Measurements from ENCODE around the gene JMY.
A peak's percentile ranks its signal among the peaks of the same experiment; 100 is the strongest.
"Not testable (repeated sequence)": the region's sequence is repeated elsewhere in the genome, so short reads cannot be mapped to it uniquely, and the experiment has no call there.

The JMY gene

DNA sequence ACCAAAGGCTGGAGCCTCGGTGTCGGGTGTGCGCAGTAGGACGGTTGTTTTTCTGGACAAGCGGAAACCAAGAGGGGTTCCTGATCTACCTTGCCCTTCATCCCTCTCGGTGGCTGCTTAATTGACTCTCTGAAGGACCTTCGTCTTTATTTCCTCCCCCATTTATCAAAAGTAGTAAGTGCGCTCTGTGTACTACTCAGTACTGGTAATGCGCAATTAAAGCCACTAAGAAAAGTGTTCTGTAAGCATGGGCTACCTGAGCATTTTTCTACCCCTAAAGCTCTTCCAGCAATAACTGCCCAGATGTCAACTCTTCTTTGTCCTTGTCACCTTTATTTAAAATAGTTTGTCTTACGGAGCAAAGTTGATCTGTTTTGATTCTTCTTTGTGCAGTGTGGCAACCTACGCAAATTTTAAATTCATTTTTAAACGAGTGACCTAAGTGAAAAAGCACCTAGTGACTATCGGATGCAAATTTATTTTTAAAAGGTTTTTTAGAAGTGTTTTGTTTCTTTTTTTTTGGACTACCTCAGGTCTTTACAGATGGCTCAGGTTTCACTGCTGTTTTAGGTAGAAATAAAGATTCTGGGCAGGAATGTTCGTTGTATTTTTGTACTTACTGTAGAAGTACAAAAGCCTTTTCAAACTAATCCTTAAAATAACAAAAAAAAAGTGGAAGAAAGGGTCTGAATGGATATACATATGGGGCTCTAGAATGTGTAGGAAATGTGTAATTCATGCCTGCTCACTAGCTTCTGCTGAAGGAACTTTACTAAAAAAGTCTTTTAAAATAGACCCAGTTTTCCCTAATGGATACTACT lies 2.0 kb downstream of the JMY start:
- peak; percentile 53 for DNase-seq

DNA sequence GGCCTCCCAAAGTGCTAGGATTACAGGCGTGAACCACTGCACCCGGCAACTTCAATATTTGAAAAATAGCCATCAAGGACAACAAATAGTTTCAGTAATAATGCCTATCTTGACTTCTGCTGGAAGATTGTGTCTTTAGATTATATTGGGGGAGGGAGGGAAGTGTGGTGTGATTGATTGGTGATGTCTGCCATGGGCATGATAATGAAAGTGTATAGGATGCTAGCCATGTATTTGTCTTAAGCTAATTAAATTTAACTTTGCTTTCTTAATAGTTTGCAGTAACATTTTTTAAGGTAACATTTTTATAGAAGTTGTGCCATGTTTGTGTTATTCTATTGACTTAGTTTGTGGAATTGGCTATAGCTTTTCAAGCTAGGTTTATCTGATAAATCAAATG lies 4.6 kb downstream of the JMY start:
- no peak for DNase-seq

DNA sequence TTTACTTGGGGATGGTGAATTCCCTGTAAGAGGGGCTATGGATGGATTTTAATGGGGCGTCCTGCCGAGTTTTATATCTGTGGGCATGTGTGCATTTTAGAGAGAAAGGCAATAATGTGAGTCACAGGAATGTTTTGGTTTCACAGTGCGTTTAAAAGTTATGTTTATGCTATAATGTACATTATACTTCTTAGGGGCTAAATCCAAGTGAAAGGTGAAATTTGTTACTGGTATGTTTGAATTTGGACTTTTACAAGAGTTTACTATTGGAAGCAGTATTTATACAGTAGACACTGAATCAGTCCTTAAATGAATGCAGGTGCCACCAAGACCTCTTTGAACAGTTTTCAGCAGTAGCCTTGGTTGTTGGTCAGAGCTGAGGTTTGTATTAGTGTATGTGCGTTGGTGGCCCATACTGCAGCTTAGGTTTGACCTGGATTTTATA lies 5.6 kb downstream of the JMY start:
- DNase-seq: no peak

DNA sequence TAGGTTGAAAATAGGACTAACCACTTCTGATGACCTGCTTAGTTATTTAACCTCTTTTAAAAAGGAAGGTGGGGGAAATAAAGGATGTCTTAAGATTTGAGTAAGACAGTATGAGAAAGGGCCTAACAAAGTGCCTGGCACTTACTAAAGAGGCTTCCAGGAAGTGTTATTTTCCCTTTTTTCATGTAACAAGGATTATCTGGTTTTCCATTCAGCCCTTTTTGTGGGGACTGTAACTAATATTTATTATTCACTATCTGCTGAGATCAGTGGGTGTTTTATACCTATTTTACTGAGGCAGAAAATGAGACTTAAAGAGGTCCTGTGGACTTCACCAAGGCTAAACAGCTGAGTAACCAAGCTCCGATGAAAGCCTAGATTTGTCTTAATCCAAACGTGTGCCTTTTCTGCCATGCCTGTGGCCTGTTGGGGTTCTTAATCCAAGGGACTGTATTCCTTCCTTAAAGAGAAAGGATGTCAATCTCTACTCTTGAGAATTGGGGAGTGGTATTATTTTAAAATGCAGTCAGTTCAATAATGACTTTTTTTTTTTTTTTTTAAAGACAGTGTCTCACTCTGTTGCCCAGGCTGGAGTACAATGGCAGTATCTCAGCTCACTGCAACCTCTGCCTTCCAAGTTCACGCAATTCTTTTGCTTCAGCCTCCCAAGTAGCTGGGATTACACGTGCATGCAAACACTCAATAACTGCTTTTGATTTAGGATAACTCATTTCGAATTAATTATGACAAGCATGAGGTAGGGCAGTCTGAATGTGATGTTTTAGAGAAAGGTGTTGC lies 6.5 kb downstream of the JMY start:
- DNase-seq: no peak

DNA sequence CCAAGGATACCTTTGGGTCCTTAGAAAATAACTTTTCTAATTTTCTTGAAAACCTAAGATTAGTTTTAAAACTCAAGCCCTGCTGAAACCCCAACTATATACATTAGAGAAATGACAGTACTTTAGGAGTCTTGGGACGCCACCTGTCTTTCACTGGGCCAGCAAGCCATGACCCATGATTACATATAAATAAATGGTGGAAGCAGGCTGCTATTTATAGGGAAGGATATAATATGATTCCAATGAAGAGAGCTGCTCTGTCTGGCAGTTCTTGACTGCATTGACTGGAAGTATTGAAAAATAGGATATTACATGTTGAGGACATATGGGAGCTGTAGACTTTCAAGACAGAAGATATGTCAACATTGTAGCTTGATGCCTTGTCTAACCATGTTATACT lies 7.3 kb downstream of the JMY start:
- DNase-seq: no peak

DNA sequence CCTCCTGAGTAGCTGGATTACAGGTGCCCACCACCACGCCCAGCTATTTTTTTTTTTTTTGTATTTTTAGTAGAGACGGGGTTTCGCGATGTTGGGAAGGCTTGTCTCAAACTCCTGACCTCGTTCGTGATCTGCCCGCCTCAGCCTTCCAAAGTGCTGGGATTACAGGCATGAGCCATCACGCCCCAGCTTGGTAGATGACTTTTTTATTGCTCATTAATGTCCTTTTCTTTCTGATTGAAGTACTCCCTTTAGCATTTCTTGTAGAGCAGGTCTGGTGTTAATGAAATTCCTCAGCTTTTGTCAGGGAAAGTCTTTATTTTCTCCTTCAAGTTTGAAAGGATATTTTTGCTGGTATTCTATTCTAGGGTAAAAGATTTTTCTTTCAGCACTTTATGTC lies 18.1 kb downstream of the JMY start:
- DNase-seq: not testable (repeated sequence)

DNA sequence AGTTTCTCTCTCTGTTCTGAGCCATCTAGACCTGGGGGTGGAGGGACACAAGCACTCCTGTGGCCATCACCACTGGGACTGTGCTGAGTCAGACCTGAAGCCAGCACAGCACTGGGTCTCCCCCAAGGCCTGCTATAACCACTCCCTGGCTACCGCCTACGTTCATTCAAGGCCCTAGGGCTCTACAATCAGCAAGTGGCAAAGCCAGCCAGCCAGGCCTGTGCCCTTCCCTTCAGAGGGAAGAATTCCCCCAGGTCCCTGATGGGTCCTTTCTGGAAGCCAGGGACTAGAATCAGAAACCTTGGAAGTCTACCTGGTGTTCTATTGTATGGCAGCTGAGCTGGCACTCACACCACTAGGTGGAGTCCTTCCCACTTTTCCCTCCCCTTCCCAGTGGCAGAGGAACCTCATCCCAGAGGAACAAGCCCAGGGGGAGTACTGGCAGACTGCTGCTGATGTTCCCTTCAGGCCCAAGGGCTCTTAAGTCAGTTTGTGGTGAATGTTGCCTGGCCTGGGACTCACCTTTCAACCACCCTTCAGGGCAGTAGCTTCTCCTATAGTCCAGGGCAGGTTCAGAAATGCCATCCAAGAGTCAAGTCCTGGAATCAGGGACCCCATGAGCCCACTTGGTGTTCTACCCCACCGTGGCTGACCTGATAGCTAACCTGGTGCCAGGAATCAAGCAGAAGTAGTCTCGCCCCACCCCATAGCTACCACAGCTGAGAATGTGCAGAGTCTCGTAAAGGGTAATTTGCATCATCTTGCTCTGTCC lies 20.0 kb downstream of the JMY start:
- no peak for DNase-seq

DNA sequence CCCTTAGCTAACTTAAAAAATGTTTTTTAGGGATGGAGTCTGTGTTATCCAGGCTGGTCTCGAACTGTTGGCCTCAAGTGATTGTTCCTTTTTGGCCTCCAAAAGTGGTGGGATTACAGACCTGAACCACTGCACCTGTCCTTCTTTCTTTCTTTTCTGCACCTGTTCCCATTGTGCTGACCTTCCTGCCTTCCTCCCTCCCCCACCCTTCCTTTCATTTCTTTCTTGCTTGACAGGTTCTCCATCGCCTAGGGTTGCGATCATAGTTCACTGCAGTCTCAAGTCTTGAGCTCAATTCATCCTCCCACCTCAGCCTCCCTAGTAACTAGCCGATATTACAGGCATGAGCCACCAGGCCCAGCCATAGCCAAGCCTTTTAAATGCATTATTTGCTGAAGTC lies 20.6 kb downstream of the JMY start:
- no peak for DNase-seq

DNA sequence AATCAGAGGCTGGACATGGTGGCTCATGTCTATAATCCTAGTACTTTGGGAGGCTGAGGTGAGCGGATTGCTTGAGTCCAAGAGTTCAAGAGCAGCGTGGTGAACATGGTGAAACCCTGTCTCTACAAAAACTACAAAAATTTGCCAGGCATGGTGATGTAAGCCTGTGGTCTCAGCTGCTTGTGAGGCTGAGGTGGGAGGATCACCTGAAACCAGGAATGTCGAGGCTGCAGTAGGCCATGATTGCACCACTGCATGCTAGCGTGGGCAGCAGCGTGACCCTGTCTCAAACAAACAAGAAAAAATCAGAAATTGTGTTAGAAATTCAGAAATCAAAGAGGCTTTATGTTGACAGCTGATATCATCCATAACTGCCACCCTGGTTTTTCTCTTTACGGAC lies 21.4 kb downstream of the JMY start:
- no peak for DNase-seq

DNA sequence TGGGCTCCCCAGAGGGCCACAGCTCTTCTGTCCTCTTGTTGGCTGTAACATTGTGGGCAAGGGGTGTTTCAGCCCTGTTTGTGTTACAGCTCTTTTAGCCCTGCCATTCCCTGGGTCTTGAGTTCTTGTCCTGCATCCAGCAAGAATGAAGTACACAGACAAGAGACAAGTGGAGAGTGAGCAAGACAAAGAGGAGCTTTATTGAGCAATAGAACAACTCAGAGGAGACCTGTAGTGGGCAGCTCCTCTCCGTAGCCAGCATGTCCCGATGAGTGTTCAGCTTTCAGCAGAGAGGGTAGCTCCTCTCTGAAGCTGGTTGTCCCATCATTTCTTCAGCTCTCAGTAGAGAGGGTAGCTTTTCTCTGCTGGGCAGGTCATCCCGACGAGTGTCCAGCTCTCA lies 22.9 kb downstream of the JMY start:
- no peak for DNase-seq

DNA sequence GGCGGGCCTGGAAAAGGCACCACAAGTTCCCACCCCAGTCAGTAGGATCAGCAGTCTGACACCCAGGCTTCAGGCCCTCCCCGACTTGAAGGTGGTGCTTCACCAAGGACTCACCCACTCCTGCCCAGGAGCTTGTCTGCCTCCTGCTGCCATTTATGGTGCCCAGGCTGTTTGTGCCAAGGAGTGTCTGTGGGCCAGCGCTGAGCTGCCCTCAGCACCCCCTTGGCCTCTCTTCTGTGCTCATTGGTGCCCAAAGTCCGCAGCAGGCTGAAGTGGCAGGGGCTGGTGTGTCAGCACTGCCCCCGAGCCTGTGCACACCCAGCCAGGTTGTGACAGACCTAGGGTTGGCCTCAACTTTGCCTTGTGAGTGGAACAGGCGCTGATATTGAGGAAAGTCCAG lies 23.5 kb downstream of the JMY start:
- no peak for DNase-seq

DNA sequence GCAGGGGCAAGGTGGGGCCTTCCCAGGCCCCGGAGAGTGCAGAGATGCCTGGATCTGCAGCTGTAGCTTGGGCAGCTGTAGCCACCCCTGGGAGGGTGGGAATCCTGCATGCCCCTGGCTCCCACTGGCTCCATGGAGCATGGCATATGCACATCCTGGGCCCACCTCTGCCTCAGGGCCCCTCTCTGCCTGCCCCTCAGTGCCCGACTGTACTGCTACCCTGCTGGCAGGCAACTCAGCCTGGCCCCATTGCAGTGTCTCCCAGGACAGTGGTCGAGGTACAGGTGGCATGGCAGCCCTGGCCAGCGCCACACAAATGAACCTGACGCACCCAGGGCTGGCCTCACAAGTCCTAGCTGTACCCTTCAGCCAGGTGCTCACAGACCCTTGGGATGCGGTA lies 23.9 kb downstream of the JMY start:
- no peak for DNase-seq

DNA sequence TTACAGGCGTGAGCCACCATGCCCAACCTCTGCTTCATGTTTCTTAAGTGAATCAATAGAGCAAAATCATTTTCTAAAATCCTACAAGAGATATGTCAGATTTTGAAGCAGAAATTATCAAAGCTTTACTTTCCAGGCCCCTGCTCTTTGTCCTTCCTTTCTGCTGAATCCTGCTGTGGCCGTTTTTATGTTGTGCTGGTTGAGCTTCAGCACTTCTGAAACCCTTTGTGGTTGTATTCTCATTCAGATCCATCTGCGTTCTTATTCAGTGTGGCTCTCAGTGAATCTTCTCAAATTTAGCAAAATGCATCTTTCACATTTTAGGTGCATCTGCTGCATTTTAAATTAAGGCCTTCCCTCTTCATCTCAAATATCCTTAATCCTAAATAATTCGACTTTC lies 26.0 kb downstream of the JMY start:
- DNase-seq: no peak

DNA sequence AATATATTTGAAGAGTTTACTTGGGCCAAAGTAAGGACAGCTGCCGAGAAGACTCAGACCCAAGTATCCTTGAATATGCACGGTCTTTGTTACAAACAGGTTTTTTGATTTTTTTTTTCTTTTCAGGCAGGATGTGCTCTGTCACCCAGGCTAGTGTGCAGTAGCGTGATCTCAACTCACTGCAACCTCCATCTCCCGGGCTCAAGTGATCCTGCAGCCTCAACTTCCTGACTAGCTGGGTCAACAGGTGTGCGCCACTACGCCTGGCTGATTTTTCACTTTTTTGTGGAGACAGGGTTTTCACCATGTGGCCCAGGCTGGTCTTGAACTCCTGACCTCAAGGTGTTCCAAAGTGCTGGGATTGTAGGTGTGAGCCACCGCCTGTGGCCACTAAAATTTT lies 27.4 kb downstream of the JMY start:
- DNase-seq: no peak

DNA sequence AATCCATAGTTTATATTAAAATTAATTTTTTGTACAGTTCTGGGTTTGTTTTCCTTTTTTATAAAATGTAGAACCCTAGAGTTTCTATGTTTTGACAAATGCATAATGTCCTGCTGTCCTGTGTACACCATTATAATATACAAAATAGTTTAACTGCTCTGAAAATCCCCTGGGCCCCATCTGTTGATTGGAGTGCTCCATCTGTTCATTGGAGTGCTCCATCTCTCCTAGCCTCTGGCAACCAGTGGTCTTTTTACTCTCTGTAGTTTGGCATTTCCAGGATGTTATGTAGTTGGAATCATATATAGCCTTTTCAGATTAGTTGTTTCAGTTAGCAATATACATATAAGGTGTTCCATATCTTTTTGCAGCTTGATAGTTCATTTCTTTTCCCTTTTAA lies 31.2 kb downstream of the JMY start:
- DNase-seq: no peak

DNA sequence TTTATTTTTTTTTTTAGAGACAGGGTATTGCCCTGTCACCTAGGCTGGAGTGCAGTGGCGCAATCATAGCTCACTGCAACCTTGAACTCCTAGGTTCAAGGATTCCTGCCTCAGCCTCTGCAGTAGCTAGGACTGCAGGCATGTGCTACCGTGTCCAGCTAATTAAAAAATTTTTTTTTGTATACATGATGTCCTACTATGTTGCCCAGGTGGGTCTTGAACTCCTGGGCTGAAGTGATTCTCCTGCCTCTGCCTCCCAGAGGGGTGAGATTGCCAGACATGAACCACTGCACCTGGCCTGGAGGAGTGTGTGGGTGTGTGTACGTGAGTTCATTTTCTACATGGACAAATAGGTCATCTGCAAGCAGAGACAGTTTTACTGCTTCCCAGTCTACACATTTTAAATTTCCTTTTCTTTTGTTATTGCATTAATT lies 33.8 kb downstream of the JMY start:
- DNase-seq: no peak

DNA sequence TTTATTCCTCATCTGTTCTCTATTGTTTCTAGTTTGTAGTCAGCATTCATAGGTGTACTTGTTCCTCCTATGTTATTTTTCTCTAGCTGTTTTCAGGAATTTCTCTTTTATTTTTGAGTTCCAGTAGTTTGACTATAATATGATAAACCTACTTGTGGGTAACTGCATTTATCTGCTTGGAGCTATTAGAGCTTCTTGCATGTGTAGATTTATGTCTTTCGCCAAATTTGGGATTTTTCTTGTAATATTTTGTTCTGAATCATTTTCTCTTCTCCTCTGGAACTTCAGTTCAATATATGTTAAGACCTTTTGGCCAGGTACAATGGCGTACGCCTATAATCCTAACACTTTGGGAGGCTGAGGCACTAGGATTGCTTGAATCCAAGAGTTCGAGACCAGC lies 37.4 kb downstream of the JMY start:
- DNase-seq: no peak

DNA sequence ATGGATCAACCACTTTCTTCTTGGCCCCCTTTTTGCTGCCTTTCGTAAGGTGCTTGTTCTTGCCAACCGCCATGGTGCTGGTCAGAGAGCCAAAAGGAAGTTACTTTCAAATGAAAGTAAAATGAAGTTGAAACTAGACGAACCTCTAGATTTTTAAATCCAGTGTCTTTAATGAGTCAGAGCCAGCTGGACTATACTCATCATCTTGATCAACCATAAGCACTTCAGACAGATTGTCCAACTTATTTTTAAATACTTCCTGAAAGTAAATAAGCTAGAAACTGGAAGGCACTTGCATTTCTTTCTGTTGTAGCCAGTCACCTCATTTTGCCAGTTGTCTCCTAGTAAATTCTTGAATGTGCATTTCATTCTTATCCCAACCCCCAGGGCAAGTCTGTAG lies 48.9 kb downstream of the JMY start:
- DNase-seq: no peak

DNA sequence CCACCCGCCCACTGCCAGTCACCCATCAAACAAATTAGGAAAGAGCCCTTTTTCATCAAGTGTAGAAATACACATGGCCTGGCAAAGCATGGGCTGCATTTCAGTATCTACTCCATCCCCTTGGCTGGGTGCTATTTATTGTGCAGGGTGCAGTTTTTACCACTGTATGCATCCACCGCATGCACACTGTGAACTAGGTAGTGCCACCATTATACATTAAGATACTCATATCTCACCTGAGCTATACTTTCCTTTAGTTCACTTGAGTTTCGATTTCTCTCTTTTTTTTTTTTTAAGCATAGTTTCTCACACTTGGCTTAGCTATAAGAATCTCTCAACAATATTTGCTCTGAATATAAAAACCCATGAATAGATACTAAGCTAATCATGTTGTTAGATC lies 49.4 kb downstream of the JMY start:
- DNase-seq: no peak

DNA sequence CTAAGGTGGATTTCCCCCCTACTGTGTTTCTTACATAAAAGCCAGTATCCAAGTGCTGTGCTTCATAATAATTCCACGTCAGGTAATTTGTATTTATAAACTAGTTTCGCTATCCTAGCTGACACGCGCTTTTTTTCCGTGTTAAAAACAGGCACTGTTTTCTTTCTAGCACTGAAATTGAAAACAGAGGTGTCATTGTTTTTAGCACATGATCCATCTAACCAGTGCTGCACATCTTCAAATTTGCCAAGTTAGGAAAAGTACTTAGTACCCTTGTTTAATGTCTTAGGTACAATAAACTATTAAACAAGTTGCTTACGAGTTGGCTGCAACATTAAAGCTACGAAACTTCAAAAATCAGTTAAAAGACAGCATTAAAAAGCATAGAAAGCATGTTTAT lies 49.9 kb downstream of the JMY start:
- no peak for DNase-seq

DNA sequence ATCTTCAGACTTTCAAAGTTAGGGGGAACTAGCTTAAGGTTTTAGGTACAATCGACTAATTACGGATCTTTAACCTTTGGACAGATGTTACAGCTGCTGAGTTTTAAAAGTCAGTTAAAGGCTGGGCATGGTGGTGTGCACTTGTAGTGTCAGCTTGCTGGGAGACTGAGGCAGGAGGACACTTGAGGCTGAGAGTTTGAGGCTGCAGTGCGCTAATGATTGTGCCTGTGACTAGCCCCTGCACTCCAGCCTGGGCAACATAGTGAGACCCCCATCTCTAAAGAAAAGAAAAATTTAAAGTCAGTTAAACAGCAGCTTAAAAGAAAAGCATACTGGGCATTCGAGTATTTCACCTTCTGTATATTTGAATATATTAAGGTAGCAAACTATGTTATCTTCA lies 51.4 kb downstream of the JMY start:
- DNase-seq: no peak

DNA sequence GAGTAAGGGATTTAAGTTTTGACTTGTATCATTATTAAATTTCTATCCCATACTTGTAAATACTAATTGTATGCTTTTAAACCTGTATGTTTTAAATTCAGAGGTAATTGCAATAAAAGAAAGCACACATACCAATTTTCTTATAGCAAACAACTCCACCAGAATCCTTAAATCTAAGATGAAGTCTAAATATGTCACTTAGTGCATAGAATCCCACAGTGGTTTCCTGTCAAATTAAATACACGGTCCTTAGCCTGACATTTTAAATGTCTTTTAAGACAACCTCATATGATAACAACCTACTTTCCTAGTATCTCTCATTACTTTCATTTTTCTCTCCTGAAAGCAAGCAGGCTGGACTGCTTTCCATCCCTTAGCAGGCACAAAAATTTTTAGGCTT lies 52.0 kb downstream of the JMY start:
- no peak for DNase-seq

DNA sequence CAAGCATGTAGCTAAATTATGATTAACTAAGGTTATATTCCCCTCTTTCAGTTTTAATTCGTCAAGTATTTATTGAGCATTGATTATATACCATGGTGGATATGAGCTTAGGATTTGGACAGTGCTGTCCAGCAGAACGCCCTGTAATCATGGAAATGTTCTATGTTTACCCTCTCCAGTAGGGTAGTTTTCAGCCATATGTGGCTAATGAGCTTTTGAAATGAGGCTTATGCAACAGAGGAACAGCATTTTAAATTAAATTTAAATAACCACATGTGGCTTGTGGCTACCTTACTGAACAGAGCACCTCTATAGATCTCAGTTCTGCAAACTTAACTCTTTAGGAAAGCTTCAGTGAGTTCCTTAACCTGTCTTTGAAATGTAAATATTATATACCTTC lies 59.1 kb downstream of the JMY start:
- no peak for DNase-seq

DNA sequence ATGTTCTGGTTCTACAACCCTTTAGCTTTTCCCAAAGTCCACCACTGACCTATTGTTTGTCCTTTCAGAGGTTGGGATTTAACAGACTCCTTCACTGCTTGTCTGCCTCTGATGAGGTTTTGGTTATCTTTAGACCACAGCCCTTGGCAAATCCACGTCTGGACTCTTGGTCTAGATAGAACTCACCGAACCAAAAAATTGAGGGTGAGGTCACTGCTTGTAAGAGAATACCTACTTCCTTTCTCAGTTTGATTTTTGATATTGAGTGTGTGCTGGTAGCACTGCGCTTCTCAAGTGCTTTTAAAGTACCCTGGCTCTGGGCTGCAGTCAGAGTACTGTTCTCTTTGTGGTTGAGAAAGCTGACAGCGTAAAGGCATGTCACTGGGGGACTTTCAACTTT lies 61.7 kb downstream of the JMY start:
- no peak for DNase-seq

All from NCI-H748 treated with DMSO at 0.1 percent for 48 hours (cell line).